C4-2B (cell line): ENCODE results near the gene DNM3.
A peak's percentile ranks its signal among the peaks of the same experiment; 100 is the strongest.

Experiments
- H3K27ac ChIP-seq: fragments of 450-650 bp; 2 replicates; pipeline ENCODE4 v1.5.1; 2017
- ZFX ChIP-seq: fragments of 450-650 bp; IDR thresholded peaks from 2 replicates; pipeline ENCODE4 v1.6.1; 2017
- TF ChIP-seq, protein P1 (sequence below): fragments of 450-650 bp; conservative IDR thresholded peaks from 2 replicates; pipeline ENCODE4 v1.5.1; 2017; ENCODE audit warnings: mild to moderate bottlenecking

DNM3 gene

DNA sequence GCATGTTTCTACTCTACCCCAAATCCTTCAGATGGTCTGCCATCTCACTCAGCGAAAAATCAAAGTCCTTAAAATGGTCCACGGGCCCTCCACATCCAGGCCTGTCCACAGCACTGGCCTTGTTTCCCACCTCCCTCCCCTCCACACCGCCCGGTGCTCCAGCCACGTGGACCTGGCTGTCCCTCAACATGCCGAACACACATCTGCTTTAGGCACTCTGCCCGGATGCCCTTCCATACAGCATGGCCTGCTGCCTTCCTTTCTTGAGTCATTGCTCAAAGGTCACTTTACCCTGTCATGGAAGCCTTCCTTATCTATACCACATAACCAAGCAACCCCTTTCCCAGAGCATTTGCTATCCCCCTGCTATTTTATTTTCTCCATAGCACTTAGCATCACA is 143.0 kb downstream of the DNM3 start:
- no peak for TF ChIP-seq ZFX
- TF ChIP-seq, protein P1, sequence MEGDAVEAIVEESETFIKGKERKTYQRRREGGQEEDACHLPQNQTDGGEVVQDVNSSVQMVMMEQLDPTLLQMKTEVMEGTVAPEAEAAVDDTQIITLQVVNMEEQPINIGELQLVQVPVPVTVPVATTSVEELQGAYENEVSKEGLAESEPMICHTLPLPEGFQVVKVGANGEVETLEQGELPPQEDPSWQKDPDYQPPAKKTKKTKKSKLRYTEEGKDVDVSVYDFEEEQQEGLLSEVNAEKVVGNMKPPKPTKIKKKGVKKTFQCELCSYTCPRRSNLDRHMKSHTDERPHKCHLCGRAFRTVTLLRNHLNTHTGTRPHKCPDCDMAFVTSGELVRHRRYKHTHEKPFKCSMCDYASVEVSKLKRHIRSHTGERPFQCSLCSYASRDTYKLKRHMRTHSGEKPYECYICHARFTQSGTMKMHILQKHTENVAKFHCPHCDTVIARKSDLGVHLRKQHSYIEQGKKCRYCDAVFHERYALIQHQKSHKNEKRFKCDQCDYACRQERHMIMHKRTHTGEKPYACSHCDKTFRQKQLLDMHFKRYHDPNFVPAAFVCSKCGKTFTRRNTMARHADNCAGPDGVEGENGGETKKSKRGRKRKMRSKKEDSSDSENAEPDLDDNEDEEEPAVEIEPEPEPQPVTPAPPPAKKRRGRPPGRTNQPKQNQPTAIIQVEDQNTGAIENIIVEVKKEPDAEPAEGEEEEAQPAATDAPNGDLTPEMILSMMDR = no peak
- no peak overlapping the region for H3K27ac ChIP-seq

DNA sequence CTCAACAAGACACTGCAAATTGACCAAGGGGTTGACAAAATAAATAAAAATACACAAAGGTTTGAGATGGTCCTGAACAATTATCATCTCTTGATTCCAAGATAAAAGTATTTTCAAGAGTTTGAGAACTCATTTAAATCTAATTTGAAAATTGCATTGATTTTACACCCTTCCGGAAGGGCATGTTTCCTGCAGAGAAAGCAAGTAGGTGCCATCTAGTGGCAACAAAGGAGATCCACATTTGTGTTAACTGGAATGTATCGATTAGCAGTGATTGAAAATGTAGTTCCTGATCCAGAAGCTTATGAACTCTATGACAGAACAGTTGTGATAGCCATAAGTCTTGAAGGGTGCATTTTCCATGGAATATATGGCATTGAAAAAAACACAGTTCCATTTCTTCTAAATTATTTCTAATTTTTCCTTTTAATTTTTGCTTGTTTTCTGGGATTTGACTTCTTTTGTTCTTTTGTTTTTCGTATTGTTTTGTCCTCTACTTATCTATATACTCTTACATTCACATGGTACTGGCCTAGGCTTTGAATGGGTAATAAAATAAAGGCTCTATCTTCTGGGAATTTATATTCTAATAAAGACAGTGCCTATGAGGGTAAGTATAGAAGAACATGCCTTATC is 143.7 kb downstream of the DNM3 start:
- no peak overlapping the region for H3K27ac ChIP-seq
- no peak for TF ChIP-seq ZFX
- TF ChIP-seq, protein P1 = peak; percentile 87

DNA sequence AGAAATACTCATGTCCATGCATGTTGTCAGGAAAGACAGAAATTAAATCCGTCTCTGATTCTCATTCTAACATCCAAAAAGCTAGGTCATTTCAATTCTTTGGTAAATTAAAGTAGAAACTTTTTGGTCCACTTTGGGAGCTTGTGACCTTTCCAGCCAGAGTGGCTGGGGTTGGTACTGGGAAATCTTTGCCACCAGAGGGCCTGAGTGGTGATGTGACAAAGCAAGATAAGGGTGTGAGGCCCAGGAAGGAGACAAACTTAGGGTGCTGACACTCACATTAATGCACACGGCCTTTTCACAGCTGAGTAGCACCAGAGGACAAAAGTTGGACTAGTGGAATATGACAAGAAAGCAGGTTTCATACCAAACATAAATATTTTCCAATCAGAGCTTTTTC is 144.3 kb downstream of the DNM3 start:
- TF ChIP-seq ZFX = no peak
- TF ChIP-seq, protein P1 = no peak
- no peak overlapping the region for H3K27ac ChIP-seq

DNA sequence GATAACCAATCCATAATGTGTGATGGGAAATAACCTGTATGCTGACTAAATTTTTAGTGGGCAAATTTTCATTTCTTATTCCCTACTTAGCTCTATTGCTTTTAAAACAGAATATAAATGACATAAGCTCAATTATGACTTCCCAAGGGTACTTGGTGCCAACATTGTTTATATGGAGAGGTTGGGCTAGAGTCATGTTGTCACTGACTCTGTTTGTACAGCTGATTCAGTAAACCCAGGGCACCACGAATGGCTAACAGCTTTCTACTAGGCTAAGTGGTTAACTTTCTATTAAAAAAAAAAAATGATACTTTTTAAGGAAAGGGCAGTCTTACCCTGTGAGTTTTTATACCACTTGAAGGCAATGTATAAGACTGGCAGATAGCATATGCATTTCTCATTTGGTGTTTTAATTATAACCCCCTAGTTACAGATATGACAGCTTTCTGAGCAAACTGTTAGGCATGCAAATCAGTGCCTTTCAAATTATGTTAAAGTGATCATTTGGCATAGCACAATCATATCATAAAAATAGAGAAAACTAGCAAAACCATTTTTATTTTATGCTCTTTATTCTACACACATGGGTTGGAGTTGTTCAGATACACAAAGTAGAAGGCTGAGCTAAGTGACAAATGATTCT is 147.1 kb downstream of the DNM3 start:
- TF ChIP-seq, protein P1 = no peak
- no peak for TF ChIP-seq ZFX
- no peak overlapping the region for H3K27ac ChIP-seq

GRCh38 chr1:171990371-171990770 is 149.1 kb downstream of the DNM3 start:
- no peak overlapping the region for H3K27ac ChIP-seq
- TF ChIP-seq, protein P1 = no peak
- TF ChIP-seq ZFX = no peak

DNA sequence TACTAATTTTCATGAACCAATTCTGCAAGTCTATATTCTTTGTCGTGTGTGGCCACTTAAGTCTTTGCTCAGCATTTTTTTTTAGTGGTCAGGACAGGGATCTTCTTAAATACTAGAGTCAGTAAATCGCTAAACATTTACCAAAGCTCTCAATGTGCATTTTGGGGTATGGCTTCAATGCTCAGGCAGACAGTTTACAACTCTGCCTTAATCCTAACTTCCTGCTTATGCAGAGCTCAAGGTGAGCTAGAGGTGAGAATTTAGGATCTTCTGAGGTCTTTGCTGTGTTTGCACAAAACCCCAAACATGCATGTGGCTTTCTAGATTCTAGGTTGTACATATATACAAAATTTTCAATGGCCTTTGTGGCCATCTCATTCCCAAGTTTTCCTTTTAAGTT is 153.0 kb downstream of the DNM3 start:
- TF ChIP-seq, protein P1 = no peak
- no peak for TF ChIP-seq ZFX
- no peak overlapping the region for H3K27ac ChIP-seq

- H3K27ac ChIP-seq = no peak overlapping the region
- TF ChIP-seq, protein P1 = no peak
- TF ChIP-seq ZFX = no peak
These were observed 154.3 kb downstream of the DNM3 start for GRCh38 chr1:171995573-171995972.
